B cell (primary cell): Measurements from ENCODE around the gene MRPL24.

Experiments
- CTCF ChIP-seq: fragments of 200-600 bp; IDR thresholded peaks from one replicate; pipeline ENCODE4 v1.8.0; 2022; ENCODE audit warnings: antibody characterized with exemption, mild to moderate bottlenecking
- EZH2 ChIP-seq: IDR thresholded peaks from 2 replicates; pipeline ENCODE4 v1.6.1; 2012; ENCODE audit warnings: borderline replicate concordance, low read depth, mild to moderate bottlenecking, moderate library complexity, low read length; ENCODE audit not compliant: insufficient read depth, poor library complexity, severe bottlenecking

- no peak for TF ChIP-seq CTCF
- no peak for TF ChIP-seq EZH2
Observed at GRCh38 chr1:156772222-156772621, 31.3 kb upstream of the MRPL24 start.
